ENCODE results near the gene ZBTB17.

DNA sequence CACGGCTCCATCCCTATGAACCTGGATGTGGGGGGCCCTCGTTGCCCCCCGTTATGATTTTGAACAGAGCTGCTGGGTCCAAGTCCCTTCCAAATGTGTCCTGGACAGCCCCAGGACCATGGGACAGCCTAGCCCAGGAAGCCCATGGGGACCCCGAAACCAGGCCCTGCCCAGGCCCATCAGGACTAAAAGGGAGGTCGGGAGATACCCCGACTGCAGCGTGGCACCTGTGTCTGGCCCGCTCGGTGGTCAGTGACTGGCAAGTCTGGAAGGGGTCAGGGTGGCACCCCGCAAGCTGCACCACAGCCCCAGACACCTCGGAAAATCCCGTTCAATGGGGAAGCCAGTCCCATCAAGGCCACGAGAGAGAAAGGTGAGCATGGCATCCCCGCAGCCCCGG lies 17.8 kb upstream of the ZBTB17 start:
- TF ChIP-seq EP300 (IDR thresholded peaks at IDR 0.05) = no peak
- TF ChIP-seq, protein P1, sequence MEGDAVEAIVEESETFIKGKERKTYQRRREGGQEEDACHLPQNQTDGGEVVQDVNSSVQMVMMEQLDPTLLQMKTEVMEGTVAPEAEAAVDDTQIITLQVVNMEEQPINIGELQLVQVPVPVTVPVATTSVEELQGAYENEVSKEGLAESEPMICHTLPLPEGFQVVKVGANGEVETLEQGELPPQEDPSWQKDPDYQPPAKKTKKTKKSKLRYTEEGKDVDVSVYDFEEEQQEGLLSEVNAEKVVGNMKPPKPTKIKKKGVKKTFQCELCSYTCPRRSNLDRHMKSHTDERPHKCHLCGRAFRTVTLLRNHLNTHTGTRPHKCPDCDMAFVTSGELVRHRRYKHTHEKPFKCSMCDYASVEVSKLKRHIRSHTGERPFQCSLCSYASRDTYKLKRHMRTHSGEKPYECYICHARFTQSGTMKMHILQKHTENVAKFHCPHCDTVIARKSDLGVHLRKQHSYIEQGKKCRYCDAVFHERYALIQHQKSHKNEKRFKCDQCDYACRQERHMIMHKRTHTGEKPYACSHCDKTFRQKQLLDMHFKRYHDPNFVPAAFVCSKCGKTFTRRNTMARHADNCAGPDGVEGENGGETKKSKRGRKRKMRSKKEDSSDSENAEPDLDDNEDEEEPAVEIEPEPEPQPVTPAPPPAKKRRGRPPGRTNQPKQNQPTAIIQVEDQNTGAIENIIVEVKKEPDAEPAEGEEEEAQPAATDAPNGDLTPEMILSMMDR (IDR thresholded peaks at IDR 0.05) = no peak
- no peak for TF ChIP-seq POLR2A (IDR thresholded peaks at IDR 0.05)
